Hepatocyte (in vitro differentiated cells): ENCODE measurements around the gene SLC17A9.

Source experiments
- EZH2 ChIP-seq: fragments of 200-600 bp; sonication (generic); IDR thresholded peaks from 2 replicates; pipeline ENCODE4 v1.6.1; 2016; ENCODE audit warnings: antibody characterized with exemption, mild to moderate bottlenecking, borderline replicate concordance
- EZH2phosphoT487 ChIP-seq: fragments of 200-600 bp; sonication (generic); IDR thresholded peaks from one replicate; pipeline ENCODE4 v1.6.1; 2018; ENCODE audit warnings: antibody characterized with exemption, mild to moderate bottlenecking, low read depth, moderate library complexity; ENCODE audit not compliant: unreplicated experiment, severe bottlenecking
- TF ChIP-seq, protein P1 (sequence below): fragments of 200-600 bp; sonication (generic); IDR thresholded peaks from 2 replicates; pipeline ENCODE4 v1.5.1; 2016; ENCODE audit warnings: antibody characterized with exemption, mild to moderate bottlenecking; ENCODE audit not compliant: poor library complexity

DNA sequence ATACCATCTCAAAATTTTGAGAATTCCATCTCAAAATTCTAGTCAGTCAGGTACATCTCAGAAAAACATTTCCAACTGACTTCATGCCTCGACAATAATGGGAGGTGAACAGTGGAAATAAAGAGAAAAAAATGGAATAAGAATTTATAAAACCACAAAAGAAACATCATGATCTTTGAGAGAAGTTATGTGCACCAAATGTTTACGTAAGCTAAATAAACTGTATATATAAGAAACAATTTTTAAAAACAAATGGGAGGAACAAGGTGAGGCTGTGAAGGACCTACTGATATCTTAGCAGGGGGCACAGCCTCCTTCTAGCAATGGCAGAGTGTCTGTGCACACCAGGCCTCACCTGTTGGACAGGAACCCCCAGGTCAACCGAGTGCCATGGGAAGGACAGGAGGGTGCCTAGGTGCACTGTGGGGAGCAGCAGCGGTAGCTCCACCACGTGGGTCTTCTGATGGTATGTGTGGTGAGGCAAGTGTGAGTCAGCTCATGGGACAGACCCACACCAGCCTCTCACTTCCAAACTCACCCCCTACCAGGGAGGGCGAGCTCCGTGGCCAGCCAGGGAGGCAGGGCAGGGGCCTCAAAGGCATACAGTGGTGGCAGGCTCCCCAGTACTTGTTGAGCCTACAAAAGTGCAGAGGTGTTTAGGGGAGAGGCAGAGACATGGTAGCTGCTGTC lies 49.4 kb upstream of the SLC17A9 start:
- TF ChIP-seq, protein P1, sequence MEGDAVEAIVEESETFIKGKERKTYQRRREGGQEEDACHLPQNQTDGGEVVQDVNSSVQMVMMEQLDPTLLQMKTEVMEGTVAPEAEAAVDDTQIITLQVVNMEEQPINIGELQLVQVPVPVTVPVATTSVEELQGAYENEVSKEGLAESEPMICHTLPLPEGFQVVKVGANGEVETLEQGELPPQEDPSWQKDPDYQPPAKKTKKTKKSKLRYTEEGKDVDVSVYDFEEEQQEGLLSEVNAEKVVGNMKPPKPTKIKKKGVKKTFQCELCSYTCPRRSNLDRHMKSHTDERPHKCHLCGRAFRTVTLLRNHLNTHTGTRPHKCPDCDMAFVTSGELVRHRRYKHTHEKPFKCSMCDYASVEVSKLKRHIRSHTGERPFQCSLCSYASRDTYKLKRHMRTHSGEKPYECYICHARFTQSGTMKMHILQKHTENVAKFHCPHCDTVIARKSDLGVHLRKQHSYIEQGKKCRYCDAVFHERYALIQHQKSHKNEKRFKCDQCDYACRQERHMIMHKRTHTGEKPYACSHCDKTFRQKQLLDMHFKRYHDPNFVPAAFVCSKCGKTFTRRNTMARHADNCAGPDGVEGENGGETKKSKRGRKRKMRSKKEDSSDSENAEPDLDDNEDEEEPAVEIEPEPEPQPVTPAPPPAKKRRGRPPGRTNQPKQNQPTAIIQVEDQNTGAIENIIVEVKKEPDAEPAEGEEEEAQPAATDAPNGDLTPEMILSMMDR = no peak
- TF ChIP-seq EZH2 = no peak
- TF ChIP-seq EZH2phosphoT487 = no peak
